KBM-7 (cell line): ENCODE results near the gene IMPDH1.

Source experiments
- DNase-seq: peaks from one replicate; pipeline ENCODE4 v3.0.0-alpha.2; 2015
- in situ Hi-C: fragments of 300-500 bp; cut with MboI; formaldehyde crosslinking; loops from 2 replicates; pipeline ENCODE4 v1.14.3; 2020; ENCODE audit warnings: low sequenced_read_pairs, low pct_unique_long_range_greater_than_20kb, mixed read lengths

IMPDH1 gene

GRCh38 chr7:128350708-128351295, 59.0 kb downstream of the IMPDH1 start:
- in situ Hi-C loops, result no loop called here
- DNase-seq, result no peak

DNA sequence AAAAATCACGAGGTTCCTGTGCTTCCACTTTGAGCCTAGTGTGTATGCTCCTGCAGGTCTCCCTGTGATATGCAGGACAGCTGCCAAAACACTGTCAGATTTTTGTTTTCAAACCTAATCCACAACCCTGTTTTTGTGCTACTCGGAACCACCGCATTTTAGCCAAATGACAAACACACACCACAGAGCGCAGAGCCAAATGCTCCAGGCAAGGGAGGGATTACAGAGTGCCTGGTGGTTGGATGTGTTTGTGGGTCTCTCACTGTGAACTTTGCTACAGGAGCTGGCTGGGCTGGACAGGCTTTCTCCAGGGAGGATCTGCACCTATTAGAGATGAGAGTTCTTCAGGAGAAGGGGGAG, 60.3 kb downstream of the IMPDH1 start:
- no peak for DNase-seq
- in situ Hi-C loops, result no loop called here

- in situ Hi-C loops, result no loop called here
- DNase-seq, result peak; percentile 60
Observed at GRCh38 chr7:128347647-128348097, 62.1 kb downstream of the IMPDH1 start.

- in situ Hi-C loops, result no loop called here
- DNase-seq, result no peak
Observed at GRCh38 chr7:128344431-128344774, 65.4 kb downstream of the IMPDH1 start.

DNA sequence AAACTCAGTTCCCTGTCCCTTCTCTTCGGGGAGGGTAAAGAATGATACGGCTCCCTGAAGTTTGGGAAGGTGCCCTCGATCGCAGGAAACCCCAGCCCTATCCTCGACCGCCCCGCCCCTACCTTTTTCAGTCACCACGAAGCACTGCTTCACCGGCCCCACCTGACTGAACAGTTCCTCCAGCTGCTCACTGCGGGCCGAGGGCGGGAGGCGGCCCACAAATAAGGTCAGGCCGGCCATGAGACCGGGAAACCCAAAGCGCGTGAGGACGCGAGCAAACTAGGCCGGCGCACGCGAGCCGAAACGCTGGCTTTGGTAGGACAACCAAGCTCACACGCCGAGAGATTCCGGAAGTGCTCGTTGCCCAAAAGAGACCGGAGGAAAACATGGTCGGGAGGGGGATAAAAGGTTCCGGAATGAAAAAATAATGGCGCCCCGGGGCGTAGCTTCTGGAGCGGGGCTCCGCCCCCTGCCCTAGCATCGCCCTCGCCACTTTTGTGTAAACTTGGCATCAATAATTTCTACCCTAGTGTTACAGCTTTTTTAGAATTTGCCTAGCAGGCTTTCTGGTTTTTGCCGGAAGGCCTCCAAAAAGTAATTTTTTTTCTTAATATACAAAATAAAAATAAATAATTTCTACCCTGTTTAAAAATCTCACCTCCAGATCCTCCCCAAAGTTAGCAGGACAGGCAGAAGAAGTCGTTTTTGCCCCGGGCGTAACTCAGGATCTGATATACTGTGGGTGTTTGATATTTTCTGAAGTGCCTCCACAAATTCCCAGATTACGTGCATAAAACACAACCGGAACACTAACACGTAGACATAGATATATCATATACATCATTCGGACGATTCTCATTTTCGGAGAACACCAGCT, 66.0 kb downstream of the IMPDH1 start, which contains the start of gene RBM28:
Gene RBM28, minus strand, starts transcription at position 355 of the 877 bp plus-strand sequence. Its CDS starts 115 bp downstream, at position 240.
- peak; percentile 97 for DNase-seq
- in situ Hi-C loops, result no loop called here
